ENCODE results near the gene CALHM2.

CALHM2 gene

DNA sequence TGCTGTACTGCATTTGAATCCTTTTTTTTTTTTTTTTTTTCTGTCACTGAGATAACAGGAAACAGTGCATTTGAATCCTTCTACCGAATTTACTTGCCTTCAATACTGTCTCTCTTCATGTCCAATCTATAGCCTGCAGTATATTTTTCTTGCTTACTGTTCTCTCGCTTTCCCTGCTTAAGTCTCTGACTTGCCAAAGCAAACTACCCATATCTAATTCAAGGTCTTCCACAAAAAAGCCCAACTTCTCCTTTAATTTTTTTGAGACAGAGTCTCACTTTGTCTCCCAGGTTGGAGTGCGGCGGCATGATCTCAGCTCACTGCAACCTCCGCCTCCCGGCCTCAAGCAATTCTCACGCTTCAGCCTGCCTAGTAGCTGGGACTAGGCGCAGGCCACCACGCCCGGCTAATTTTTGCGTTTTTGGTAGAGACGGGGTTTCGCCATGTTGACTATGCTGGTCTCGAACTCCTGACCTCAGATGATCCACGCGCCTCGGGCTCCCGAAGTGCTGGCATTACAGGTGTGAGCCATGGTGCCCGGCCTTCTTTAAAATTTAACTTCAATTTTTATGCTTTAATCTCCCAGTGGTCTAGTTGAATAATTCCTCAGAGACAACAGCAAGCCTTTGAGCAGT lies 54.9 kb downstream of the CALHM2 start:
- no peak for DNase-seq

DNA sequence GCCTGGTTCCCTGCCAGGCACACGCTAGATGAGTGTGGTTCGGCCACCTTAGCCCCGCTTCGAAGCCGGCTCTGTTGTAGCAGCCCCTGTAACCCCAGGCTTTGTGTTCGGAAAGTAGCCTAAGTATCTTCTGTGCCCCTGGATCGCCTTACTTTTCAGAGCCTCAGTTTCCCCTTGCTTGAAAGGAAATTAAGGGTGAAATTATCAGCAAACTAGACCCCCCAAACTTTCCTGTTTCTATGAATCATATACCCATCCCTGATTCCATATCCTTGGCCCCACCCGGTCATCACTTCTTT lies 55.4 kb downstream of the CALHM2 start:
- no peak for DNase-seq

Measured in NCI-H1105 (cell line).